Retinal pigment epithelial cell (primary cell): ENCODE measurements around the gene CCDC57.
"Not testable (repeated sequence)": the region's sequence is repeated elsewhere in the genome, so short reads cannot be mapped to it uniquely, and the experiment has no call there.

Source experiments
- DNase-seq: peaks from one replicate; pipeline ENCODE4 v3.0.0-alpha.2; 2010; ENCODE audit warnings: low read depth
- H3K4me3 ChIP-seq: 2 replicates; pipeline ENCODE4 v1.5.1; 2011; ENCODE audit warnings: mild to moderate bottlenecking, low read length, control low read depth, moderate library complexity
- CTCF ChIP-seq: conservative IDR thresholded peaks from 2 replicates; pipeline ENCODE4 v1.5.1; 2011; ENCODE audit warnings: low read depth, low read length, control low read depth, inconsistent platforms

The CCDC57 gene

GRCh38 chr17:82179412-82179811, 33.2 kb downstream of the CCDC57 start:
- no peak for TF ChIP-seq CTCF
- no peak for DNase-seq
- H3K4me3 ChIP-seq: no peak overlapping the region

- TF ChIP-seq CTCF: no peak
- no peak for DNase-seq
- H3K4me3 ChIP-seq: no peak overlapping the region
These were observed 34.0 kb downstream of the CCDC57 start for GRCh38 chr17:82178499-82179261.

- no peak for TF ChIP-seq CTCF
- no peak for DNase-seq
- no peak overlapping the region for H3K4me3 ChIP-seq
These were observed 34.7 kb downstream of the CCDC57 start for GRCh38 chr17:82177761-82178498.

GRCh38 chr17:82177276-82177675, 35.4 kb downstream of the CCDC57 start:
- TF ChIP-seq CTCF: no peak
- no peak for DNase-seq
- no peak overlapping the region for H3K4me3 ChIP-seq

GRCh38 chr17:82175951-82176350, 36.7 kb downstream of the CCDC57 start:
- DNase-seq: no peak
- TF ChIP-seq CTCF: no peak
- H3K4me3 ChIP-seq: no peak overlapping the region

GRCh38 chr17:82175201-82175600, 37.4 kb downstream of the CCDC57 start:
- no peak for DNase-seq
- no peak for TF ChIP-seq CTCF
- H3K4me3 ChIP-seq: no peak overlapping the region

GRCh38 chr17:82174042-82174857, 38.4 kb downstream of the CCDC57 start:
- DNase-seq, H3K4me3 ChIP-seq: not testable (repeated sequence)
